ENCODE measurements around the gene ZNF385C.
A peak's percentile ranks its signal among the peaks of the same experiment; 100 is the strongest.
"Not testable (repeated sequence)": the region's sequence is repeated elsewhere in the genome, so short reads cannot be mapped to it uniquely, and the experiment has no call there.

Gene ZNF385C

GRCh38 chr17:42017866-42018200 lies 80.4 kb downstream of the ZNF385C start:
- H3K4me3 ChIP-seq (ENCODE audit: low read depth, low read length): peak overlapping the region; percentile 97
- TF ChIP-seq CTCF (IDR thresholded peaks at IDR 0.05; ENCODE audit: control insufficient read depth, extremely low read depth, insufficient read depth): no peak
- no peak for DNase-seq (ENCODE audit: low read depth)

- peak; percentile 65 for DNase-seq (ENCODE audit: low read depth)
- H3K4me3 ChIP-seq (ENCODE audit: low read depth, low read length): peak within 1 kb of the TSS; percentile 97
- no peak for TF ChIP-seq CTCF (IDR thresholded peaks at IDR 0.05; ENCODE audit: control insufficient read depth, extremely low read depth, insufficient read depth)
Measured at GRCh38 chr17:42016941-42017865, 81.1 kb downstream of the ZNF385C start, which contains the start of gene DNAJC7. Gene DNAJC7, minus strand, starts transcription at chr17:42017439. Its CDS starts 23 bp downstream, at chr17:42017416.

GRCh38 chr17:42016411-42016831 lies 81.9 kb downstream of the ZNF385C start:
- TF ChIP-seq CTCF (IDR thresholded peaks at IDR 0.05; ENCODE audit: control insufficient read depth, extremely low read depth, insufficient read depth): no peak
- peak overlapping the region; percentile 97 for H3K4me3 ChIP-seq (ENCODE audit: low read depth, low read length)
- DNase-seq (ENCODE audit: low read depth): no peak

- H3K4me3 ChIP-seq (ENCODE audit: low read depth, low read length); DNase-seq (ENCODE audit: low read depth): not testable (repeated sequence)
Measured at GRCh38 chr17:42013740-42014139, 84.5 kb downstream of the ZNF385C start.

- H3K4me3 ChIP-seq (ENCODE audit: low read depth, low read length); DNase-seq (ENCODE audit: low read depth): not testable (repeated sequence)
Measured at GRCh38 chr17:42012363-42012762, 85.9 kb downstream of the ZNF385C start.

GRCh38 chr17:42010898-42011516 lies 87.3 kb downstream of the ZNF385C start:
- TF ChIP-seq CTCF (IDR thresholded peaks at IDR 0.05; ENCODE audit: control insufficient read depth, extremely low read depth, insufficient read depth): no peak
- no peak overlapping the region for H3K4me3 ChIP-seq (ENCODE audit: low read depth, low read length)
- no peak for DNase-seq (ENCODE audit: low read depth)

GRCh38 chr17:42010266-42010680 lies 88.0 kb downstream of the ZNF385C start:
- H3K4me3 ChIP-seq (ENCODE audit: low read depth, low read length); DNase-seq (ENCODE audit: low read depth): not testable (repeated sequence)

- no peak for DNase-seq (ENCODE audit: low read depth)
- no peak overlapping the region for H3K4me3 ChIP-seq (ENCODE audit: low read depth, low read length)
- TF ChIP-seq CTCF (IDR thresholded peaks at IDR 0.05; ENCODE audit: control insufficient read depth, extremely low read depth, insufficient read depth): no peak
Measured at GRCh38 chr17:42009170-42009569, 89.1 kb downstream of the ZNF385C start.

All from LNCaP clone FGC (cell line).